ENCODE measurements around the gene AUTS2.

Gene AUTS2

GRCh38 chr7:70354409-70355169, 756.3 kb downstream of the AUTS2 start:
- no peak for TF ChIP-seq FOXK2 (IDR thresholded peaks at IDR 0.05)
- TF ChIP-seq FOXA1 (IDR thresholded peaks at IDR 0.05) = no peak
- TF ChIP-seq PKNOX1 (IDR thresholded peaks at IDR 0.05) = no peak
- no peak for TF ChIP-seq HDGF (IDR thresholded peaks at IDR 0.05; ENCODE audit: borderline replicate concordance)
- no peak for TF ChIP-seq TARDBP (IDR thresholded peaks at IDR 0.05)
- TF ChIP-seq FOXM1 (IDR thresholded peaks at IDR 0.05; ENCODE audit: borderline replicate concordance) = no peak
- TF ChIP-seq ELF4 (IDR thresholded peaks at IDR 0.05) = no peak
- no peak for TF ChIP-seq BHLHE40 (IDR thresholded peaks at IDR 0.05; ENCODE audit: borderline replicate concordance)
- no peak for TF ChIP-seq NFRKB (IDR thresholded peaks at IDR 0.05)
- no peak for TF ChIP-seq LEF1 (IDR thresholded peaks at IDR 0.05; ENCODE audit: borderline replicate concordance)
- TF ChIP-seq CTBP1 (IDR thresholded peaks at IDR 0.05; ENCODE audit: borderline replicate concordance) = no peak
- TF ChIP-seq L3MBTL2 (conservative IDR thresholded peaks at IDR 0.05) = no peak
- no peak for TF ChIP-seq SUZ12 (IDR thresholded peaks at IDR 0.05)
- no peak for TF ChIP-seq ZNF384 (IDR thresholded peaks at IDR 0.05)
- TF ChIP-seq SP1 (IDR thresholded peaks at IDR 0.05) = no peak
- no peak for TF ChIP-seq ARNT (IDR thresholded peaks at IDR 0.05)
- no peak for DNase-seq (ENCODE audit: extremely low spot score)
- CTCF ChIA-PET = interaction anchor here (1.0 kb wide), 1 partner anchor 344 kb away, joined by 5 read pairs; no protein-coding TSS in a partner anchor
- POLR2A ChIA-PET = interaction anchor here (0.8 kb wide), 1 partner anchor 12 kb away, joined by 3 read pairs; no protein-coding TSS in a partner anchor

- POLR2A ChIA-PET = no interaction called here
Measured at GRCh38 chr7:70355198-70356020, 757.1 kb downstream of the AUTS2 start.

GRCh38 chr7:70356085-70356786, 758.0 kb downstream of the AUTS2 start:
- ChIA-PET POLR2A (no interaction called here), CTCF (no interaction called here)
- TF ChIP-seq PKNOX1 (IDR thresholded peaks at IDR 0.05) (peak; percentile 48; the same call in 1 of the 2 replicates), ELF4 (IDR thresholded peaks at IDR 0.05) (no peak), SUZ12 (IDR thresholded peaks at IDR 0.05) (no peak), ZNF384 (IDR thresholded peaks at IDR 0.05) (no peak), ARNT (IDR thresholded peaks at IDR 0.05) (no peak), LEF1 (IDR thresholded peaks at IDR 0.05; ENCODE audit: borderline replicate concordance) (no peak), SP1 (IDR thresholded peaks at IDR 0.05) (no peak), CTBP1 (IDR thresholded peaks at IDR 0.05; ENCODE audit: borderline replicate concordance) (0 out of 2 replicates have a peak, but pooled peaks have one; percentile 6)
- DNase-seq (ENCODE audit: extremely low spot score) = no peak

More at GRCh38 chr7:70355198-70356020, 757.1 kb downstream of the AUTS2 start:
- CTCF ChIA-PET = no interaction called here
- TF ChIP-seq BHLHE40 (IDR thresholded peaks at IDR 0.05; ENCODE audit: borderline replicate concordance) = no peak
- peak; percentile 48; the same call in 1 of the 2 replicates for TF ChIP-seq L3MBTL2 (conservative IDR thresholded peaks at IDR 0.05)
- TF ChIP-seq ELF4 (IDR thresholded peaks at IDR 0.05) = no peak
- TF ChIP-seq ARNT (IDR thresholded peaks at IDR 0.05) = no peak
- TF ChIP-seq CTBP1 (IDR thresholded peaks at IDR 0.05; ENCODE audit: borderline replicate concordance) = peak; percentile 25; the same call in 1 of the 2 replicates
- TF ChIP-seq NFRKB (IDR thresholded peaks at IDR 0.05) = no peak
- no peak for TF ChIP-seq HDGF (IDR thresholded peaks at IDR 0.05; ENCODE audit: borderline replicate concordance)
- TF ChIP-seq FOXK2 (IDR thresholded peaks at IDR 0.05) = no peak
- peak; percentile 84 for TF ChIP-seq PKNOX1 (IDR thresholded peaks at IDR 0.05)
- no peak for TF ChIP-seq SUZ12 (IDR thresholded peaks at IDR 0.05)
- DNase-seq (ENCODE audit: extremely low spot score) = peak; percentile 52

DNA sequence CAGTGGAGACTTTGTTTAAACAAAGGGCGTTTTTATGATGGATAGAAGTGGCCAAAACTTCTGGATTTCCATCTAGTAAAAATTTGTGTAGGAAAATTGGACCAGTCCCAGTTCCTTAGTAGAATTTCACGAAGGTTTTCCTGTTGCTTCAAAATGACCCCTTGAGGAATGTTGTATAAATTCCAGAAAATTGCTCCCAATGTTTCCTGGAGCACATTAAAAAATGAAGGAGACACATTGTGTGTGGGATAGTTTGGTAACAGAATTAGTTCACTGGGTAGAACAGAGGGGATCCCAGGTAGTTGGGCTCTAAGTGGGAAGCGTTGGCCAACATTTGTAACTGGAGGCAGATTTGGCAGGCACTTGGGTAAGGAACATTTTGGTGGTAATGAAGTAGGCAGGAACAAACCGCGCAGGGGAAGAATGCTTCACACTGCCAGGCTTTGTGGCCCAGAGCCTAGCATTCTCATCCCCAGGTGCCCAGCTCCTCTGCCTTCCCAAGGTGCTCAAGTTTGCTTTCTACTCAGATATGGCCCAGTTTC, 758.6 kb downstream of the AUTS2 start:
- TF ChIP-seq L3MBTL2 (conservative IDR thresholded peaks at IDR 0.05) (no peak), PKNOX1 (IDR thresholded peaks at IDR 0.05) (no peak), NFRKB (IDR thresholded peaks at IDR 0.05) (no peak)
- POLR2A ChIA-PET = no interaction called here
- DNase-seq (ENCODE audit: extremely low spot score) = no peak
- CTCF ChIA-PET = no interaction called here

DNA sequence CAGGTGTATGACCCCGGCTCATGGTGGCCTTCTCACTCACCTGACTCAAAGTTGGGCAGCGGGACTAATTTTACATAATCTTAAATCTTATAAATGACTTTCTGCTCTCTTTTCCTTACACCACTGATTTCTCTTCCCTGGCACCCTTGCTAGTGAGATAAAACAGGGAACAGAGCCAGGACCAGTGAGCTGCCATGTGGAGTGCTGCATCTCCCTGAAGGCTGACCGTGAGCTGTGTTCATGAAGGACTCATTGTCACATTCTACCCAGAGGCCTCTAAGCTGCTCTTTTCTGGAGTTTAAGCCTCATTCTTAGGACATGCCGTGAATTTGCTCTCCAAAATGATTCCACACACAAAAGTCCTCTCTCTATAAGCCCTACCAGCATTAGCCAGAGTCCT, 762.3 kb downstream of the AUTS2 start:
- ChIA-PET CTCF (no interaction called here), POLR2A (no interaction called here)
- TF ChIP-seq ZNF384 (IDR thresholded peaks at IDR 0.05) (no peak), FOXM1 (IDR thresholded peaks at IDR 0.05; ENCODE audit: borderline replicate concordance) (no peak), ELF4 (IDR thresholded peaks at IDR 0.05) (no peak), SP1 (IDR thresholded peaks at IDR 0.05) (no peak), SUZ12 (IDR thresholded peaks at IDR 0.05) (no peak), PKNOX1 (IDR thresholded peaks at IDR 0.05) (no peak)

More for the DNA sequence above, 762.3 kb downstream of the AUTS2 start:
- no peak for DNase-seq (ENCODE audit: extremely low spot score)
